ENCODE data around the gene CSNK1D.
"Not testable (repeated sequence)": the region's sequence is repeated elsewhere in the genome, so short reads cannot be mapped to it uniquely, and the experiment has no call there.

The CSNK1D gene

DNA sequence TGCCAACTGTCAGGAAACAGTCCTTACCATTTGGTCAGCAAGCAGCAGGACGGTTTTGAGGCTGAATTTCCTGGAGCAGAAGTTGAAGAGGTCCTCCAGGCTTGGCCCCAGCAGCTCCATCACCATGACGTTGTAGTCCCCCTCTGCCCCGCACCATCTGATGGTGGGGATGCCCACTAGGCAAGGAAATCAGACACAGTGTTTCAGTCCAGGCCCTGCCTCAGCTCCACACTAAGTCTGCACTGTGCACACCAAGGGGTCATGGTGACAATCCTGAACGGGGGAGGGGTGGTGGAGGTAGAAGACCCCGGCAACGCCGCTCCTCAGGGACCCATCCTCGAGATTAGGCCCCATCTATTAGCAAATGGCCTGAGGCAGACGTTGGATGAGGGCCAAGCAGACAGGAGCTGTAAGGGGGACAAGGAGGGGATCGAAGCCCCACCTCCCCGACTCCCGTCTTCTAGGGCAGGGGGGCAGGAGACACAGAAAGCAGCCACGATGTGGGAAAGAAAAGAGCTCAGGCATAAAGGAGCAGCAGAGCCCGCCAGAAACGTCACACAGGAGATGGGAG is 18.0 kb downstream of the CSNK1D start:
- Histone ChIP-seq H3K36me3 (ENCODE audit: insufficient read depth, low read length) (peaks cover 84% of the 10 kb centered on the region; the same call in 1 of the 2 replicates), H3K27me3 (ENCODE audit: insufficient read depth, low read length, poor library complexity, severe bottlenecking) (no peaks in the 10 kb centered on the region), H2AFZ (ENCODE audit: low read length) (no peak overlapping the region), H3K4me3 (ENCODE audit: low read length, poor library complexity, severe bottlenecking) (no peak overlapping the region), H3K9ac (ENCODE audit: low read depth, low read length, poor library complexity, severe bottlenecking) (no peak overlapping the region), H3F3A (ENCODE audit: low read depth) (no peaks in the 10 kb centered on the region), H3K4me1 (ENCODE audit: insufficient read depth, low read length, poor library complexity, severe bottlenecking) (no peaks in the 10 kb centered on the region), H3K9me3 (ENCODE audit: insufficient read depth, low read depth, low read length) (no peaks in the 10 kb centered on the region), H3K9me2 (replicated peaks; ENCODE audit: low read depth, low read length) (no peaks in the 10 kb centered on the region), H3K4me2 (ENCODE audit: low read depth, low read length, poor library complexity, severe bottlenecking) (no peak overlapping the region), H3K79me2 (ENCODE audit: insufficient read depth, low read length) (peaks cover 69% of the 10 kb centered on the region), H4K20me1 (ENCODE audit: insufficient read depth, low read length, poor library complexity, severe bottlenecking) (peaks cover 53% of the 10 kb centered on the region)
- TF ChIP-seq, protein P1, sequence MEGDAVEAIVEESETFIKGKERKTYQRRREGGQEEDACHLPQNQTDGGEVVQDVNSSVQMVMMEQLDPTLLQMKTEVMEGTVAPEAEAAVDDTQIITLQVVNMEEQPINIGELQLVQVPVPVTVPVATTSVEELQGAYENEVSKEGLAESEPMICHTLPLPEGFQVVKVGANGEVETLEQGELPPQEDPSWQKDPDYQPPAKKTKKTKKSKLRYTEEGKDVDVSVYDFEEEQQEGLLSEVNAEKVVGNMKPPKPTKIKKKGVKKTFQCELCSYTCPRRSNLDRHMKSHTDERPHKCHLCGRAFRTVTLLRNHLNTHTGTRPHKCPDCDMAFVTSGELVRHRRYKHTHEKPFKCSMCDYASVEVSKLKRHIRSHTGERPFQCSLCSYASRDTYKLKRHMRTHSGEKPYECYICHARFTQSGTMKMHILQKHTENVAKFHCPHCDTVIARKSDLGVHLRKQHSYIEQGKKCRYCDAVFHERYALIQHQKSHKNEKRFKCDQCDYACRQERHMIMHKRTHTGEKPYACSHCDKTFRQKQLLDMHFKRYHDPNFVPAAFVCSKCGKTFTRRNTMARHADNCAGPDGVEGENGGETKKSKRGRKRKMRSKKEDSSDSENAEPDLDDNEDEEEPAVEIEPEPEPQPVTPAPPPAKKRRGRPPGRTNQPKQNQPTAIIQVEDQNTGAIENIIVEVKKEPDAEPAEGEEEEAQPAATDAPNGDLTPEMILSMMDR (conservative IDR thresholded peaks at IDR 0.05; ENCODE audit: low read length): no peak
- TF ChIP-seq EZH2phosphoT487 (IDR thresholded peaks at IDR 0.05; ENCODE audit: borderline replicate concordance): no peak

DNA sequence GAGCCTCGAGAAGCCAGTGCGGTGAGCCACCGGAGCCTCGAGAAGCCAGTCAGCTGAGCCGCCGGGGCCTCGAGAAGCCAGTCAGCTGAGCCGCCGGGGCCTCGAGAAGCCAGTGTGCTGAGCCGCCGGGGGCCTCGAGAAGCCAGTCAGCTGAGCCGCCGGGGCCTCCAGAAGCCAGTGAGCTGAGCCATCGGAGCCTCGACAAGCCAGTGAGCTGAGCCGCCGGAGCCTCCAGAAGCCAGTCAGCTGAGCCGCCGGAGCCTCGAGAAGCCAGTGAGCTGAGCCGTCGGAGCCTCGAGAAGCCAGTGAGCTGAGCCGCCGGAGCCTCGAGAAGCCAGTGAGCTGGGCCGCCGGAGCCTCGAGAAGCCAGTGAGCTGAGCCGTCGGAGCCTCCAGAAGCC is 18.8 kb downstream of the CSNK1D start:
- H3K4me1 ChIP-seq (ENCODE audit: insufficient read depth, low read length, poor library complexity, severe bottlenecking); H3K9me3 ChIP-seq (ENCODE audit: insufficient read depth, low read depth, low read length); H2AFZ ChIP-seq (ENCODE audit: low read length); H3F3A ChIP-seq (ENCODE audit: low read depth); H3K4me2 ChIP-seq (ENCODE audit: low read depth, low read length, poor library complexity, severe bottlenecking); H3K9ac ChIP-seq (ENCODE audit: low read depth, low read length, poor library complexity, severe bottlenecking); H3K27me3 ChIP-seq (ENCODE audit: insufficient read depth, low read length, poor library complexity, severe bottlenecking); H3K4me3 ChIP-seq (ENCODE audit: low read length, poor library complexity, severe bottlenecking); H3K9me2 ChIP-seq (replicated peaks; ENCODE audit: low read depth, low read length): not testable (repeated sequence)
- Histone ChIP-seq H3K36me3 (ENCODE audit: insufficient read depth, low read length) (peaks cover 84% of the 10 kb centered on the region; the same call in 1 of the 2 replicates), H4K20me1 (ENCODE audit: insufficient read depth, low read length, poor library complexity, severe bottlenecking) (peaks cover 59% of the 10 kb centered on the region), H3K79me2 (ENCODE audit: insufficient read depth, low read length) (peaks cover 77% of the 10 kb centered on the region)

DNA sequence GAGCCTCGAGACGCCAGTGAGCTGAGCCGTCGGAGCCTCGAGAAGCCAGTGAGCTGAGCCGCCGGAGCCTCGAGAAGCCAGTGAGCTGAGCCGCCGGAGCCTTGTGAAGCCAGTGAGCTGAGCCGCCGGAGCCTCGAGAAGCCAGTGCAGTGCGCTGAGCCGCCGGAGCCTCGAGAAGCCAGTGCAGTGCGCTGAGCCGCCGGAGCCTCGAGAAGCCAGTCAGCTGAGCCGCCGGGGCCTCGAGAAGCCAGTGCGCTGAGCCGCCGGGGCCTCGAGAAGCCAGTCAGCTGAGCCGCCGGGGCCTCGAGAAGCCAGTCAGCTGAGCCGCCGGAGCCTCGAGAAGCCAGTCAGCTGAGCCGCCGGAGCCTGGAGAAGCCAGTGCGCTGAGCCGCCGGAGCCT is 19.4 kb downstream of the CSNK1D start:
- not testable (repeated sequence) for H3K9me2 ChIP-seq (replicated peaks; ENCODE audit: low read depth, low read length); H3K27me3 ChIP-seq (ENCODE audit: insufficient read depth, low read length, poor library complexity, severe bottlenecking); H3K4me3 ChIP-seq (ENCODE audit: low read length, poor library complexity, severe bottlenecking); H3K4me2 ChIP-seq (ENCODE audit: low read depth, low read length, poor library complexity, severe bottlenecking); H2AFZ ChIP-seq (ENCODE audit: low read length); H3K9me3 ChIP-seq (ENCODE audit: insufficient read depth, low read depth, low read length); H3K9ac ChIP-seq (ENCODE audit: low read depth, low read length, poor library complexity, severe bottlenecking); H3F3A ChIP-seq (ENCODE audit: low read depth); H3K4me1 ChIP-seq (ENCODE audit: insufficient read depth, low read length, poor library complexity, severe bottlenecking)
- Histone ChIP-seq H3K36me3 (ENCODE audit: insufficient read depth, low read length) (peaks cover 84% of the 10 kb centered on the region; the same call in 1 of the 2 replicates), H3K79me2 (ENCODE audit: insufficient read depth, low read length) (peaks cover 77% of the 10 kb centered on the region), H4K20me1 (ENCODE audit: insufficient read depth, low read length, poor library complexity, severe bottlenecking) (peaks cover 60% of the 10 kb centered on the region)

DNA sequence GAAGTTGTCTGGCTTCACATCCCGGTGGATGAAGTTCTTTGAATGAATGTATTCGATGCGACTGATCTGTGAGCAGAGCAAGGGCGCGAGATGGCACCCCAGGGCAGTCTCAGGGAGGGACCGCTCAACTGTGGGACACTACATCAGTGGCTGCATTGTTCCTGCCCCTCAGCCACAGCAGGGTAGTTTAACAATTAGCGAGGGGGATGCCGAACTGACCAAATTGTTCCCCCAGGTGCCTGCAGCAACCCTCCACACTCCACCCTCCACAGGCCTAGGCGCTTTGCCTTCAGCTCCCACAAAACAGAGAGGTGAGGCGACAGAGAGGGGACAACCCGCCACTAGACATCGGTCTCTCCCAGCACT is 20.3 kb downstream of the CSNK1D start:
- Histone ChIP-seq H3K36me3 (ENCODE audit: insufficient read depth, low read length) (peaks cover 84% of the 10 kb centered on the region; the same call in 1 of the 2 replicates), H3K79me2 (ENCODE audit: insufficient read depth, low read length) (peaks cover 73% of the 10 kb centered on the region)

More for the DNA sequence above, 20.3 kb downstream of the CSNK1D start:
- no peaks in the 10 kb centered on the region for H3K4me1 ChIP-seq (ENCODE audit: insufficient read depth, low read length, poor library complexity, severe bottlenecking)
- no peaks in the 10 kb centered on the region for H3F3A ChIP-seq (ENCODE audit: low read depth)
- no peak overlapping the region for H3K4me2 ChIP-seq (ENCODE audit: low read depth, low read length, poor library complexity, severe bottlenecking)
- no peaks in the 10 kb centered on the region for H3K27me3 ChIP-seq (ENCODE audit: insufficient read depth, low read length, poor library complexity, severe bottlenecking)
- peaks cover 59% of the 10 kb centered on the region for H4K20me1 ChIP-seq (ENCODE audit: insufficient read depth, low read length, poor library complexity, severe bottlenecking)
- no peak overlapping the region for H3K9ac ChIP-seq (ENCODE audit: low read depth, low read length, poor library complexity, severe bottlenecking)
- H3K9me3 ChIP-seq (ENCODE audit: insufficient read depth, low read depth, low read length): no peaks in the 10 kb centered on the region
- no peaks in the 10 kb centered on the region for H3K9me2 ChIP-seq (replicated peaks; ENCODE audit: low read depth, low read length)
- H3K4me3 ChIP-seq (ENCODE audit: low read length, poor library complexity, severe bottlenecking): no peak overlapping the region
- TF ChIP-seq, protein P1 (conservative IDR thresholded peaks at IDR 0.05; ENCODE audit: low read length): no peak
- TF ChIP-seq EZH2phosphoT487 (IDR thresholded peaks at IDR 0.05; ENCODE audit: borderline replicate concordance): no peak
- no peak overlapping the region for H2AFZ ChIP-seq (ENCODE audit: low read length)
